Stimulated activated naive CD8-positive, alpha-beta T cell treated with anti-CD3 and anti-CD28 coated beads, Interleukin-15, Interleukin-2, amounts not matched to agents 100 ng/mL and 50 ng/mL, for 24 hours (primary cell): ENCODE measurements around the gene WRAP73.

ENCODE experiments used
- H3K27ac Mint-ChIP-seq: one replicate; pipeline ENCODE4 v1.8.0; 2021; ENCODE audit warnings: mild to moderate bottlenecking, mixed read lengths
- H3K27me3 Mint-ChIP-seq: one replicate; pipeline ENCODE4 v1.8.0; 2021; ENCODE audit warnings: mixed read lengths
- H3K36me3 Mint-ChIP-seq: one replicate; pipeline ENCODE4 v1.8.0; 2021; ENCODE audit warnings: low read depth, mixed read lengths
- H3K4me1 Mint-ChIP-seq: one replicate; pipeline ENCODE4 v1.8.0; 2021; ENCODE audit warnings: low read depth, mixed read lengths
- H3K4me3 Mint-ChIP-seq: one replicate; pipeline ENCODE4 v1.8.0; 2021; ENCODE audit warnings: mild to moderate bottlenecking, mixed read lengths
- H3K9me3 Mint-ChIP-seq: one replicate; pipeline ENCODE4 v1.8.0; 2021; ENCODE audit warnings: mixed read lengths

WRAP73 gene

GRCh38 chr1:3676581-3677470, 26.9 kb upstream of the WRAP73 start:
- no peak overlapping the region for H3K4me3 Mint-ChIP-seq
- no peaks in the 10 kb centered on the region for H3K9me3 Mint-ChIP-seq
- peaks cover 11% of the 10 kb centered on the region for H3K27me3 Mint-ChIP-seq
- H3K27ac Mint-ChIP-seq = no peak overlapping the region
- no peaks in the 10 kb centered on the region for H3K36me3 Mint-ChIP-seq
- H3K4me1 Mint-ChIP-seq = peaks cover 32% of the 10 kb centered on the region

GRCh38 chr1:3675436-3675835, 25.5 kb upstream of the WRAP73 start:
- no peaks in the 10 kb centered on the region for H3K9me3 Mint-ChIP-seq
- peaks cover 32% of the 10 kb centered on the region for H3K4me1 Mint-ChIP-seq
- no peak overlapping the region for H3K27ac Mint-ChIP-seq
- H3K27me3 Mint-ChIP-seq = peaks cover 11% of the 10 kb centered on the region
- no peak overlapping the region for H3K4me3 Mint-ChIP-seq
- no peaks in the 10 kb centered on the region for H3K36me3 Mint-ChIP-seq

GRCh38 chr1:3674100-3675094, 24.5 kb upstream of the WRAP73 start:
- peaks cover 25% of the 10 kb centered on the region for H3K4me1 Mint-ChIP-seq
- H3K9me3 Mint-ChIP-seq = no peaks in the 10 kb centered on the region
- peaks cover 4% of the 10 kb centered on the region for H3K27me3 Mint-ChIP-seq
- no peak overlapping the region for H3K4me3 Mint-ChIP-seq
- no peaks in the 10 kb centered on the region for H3K36me3 Mint-ChIP-seq
- no peak overlapping the region for H3K27ac Mint-ChIP-seq

GRCh38 chr1:3673381-3674099, 23.6 kb upstream of the WRAP73 start:
- H3K9me3 Mint-ChIP-seq = no peaks in the 10 kb centered on the region
- H3K4me1 Mint-ChIP-seq = peaks cover 22% of the 10 kb centered on the region
- H3K4me3 Mint-ChIP-seq = no peak overlapping the region
- peak overlapping the region; percentile 22 for H3K27ac Mint-ChIP-seq
- H3K36me3 Mint-ChIP-seq = no peaks in the 10 kb centered on the region
- H3K27me3 Mint-ChIP-seq = no peaks in the 10 kb centered on the region

GRCh38 chr1:3672971-3673361, 23.1 kb upstream of the WRAP73 start:
- Mint-ChIP-seq H3K4me1 (peaks cover 20% of the 10 kb centered on the region), H3K27me3 (no peaks in the 10 kb centered on the region), H3K9me3 (no peaks in the 10 kb centered on the region), H3K36me3 (no peaks in the 10 kb centered on the region), H3K4me3 (no peak overlapping the region), H3K27ac (no peak overlapping the region)

GRCh38 chr1:3672231-3672970, 22.5 kb upstream of the WRAP73 start:
- Mint-ChIP-seq H3K27me3 (no peaks in the 10 kb centered on the region), H3K4me3 (no peak overlapping the region), H3K36me3 (no peaks in the 10 kb centered on the region), H3K9me3 (no peaks in the 10 kb centered on the region), H3K4me1 (peaks cover 14% of the 10 kb centered on the region), H3K27ac (no peak overlapping the region)

- H3K4me3 Mint-ChIP-seq = no peak overlapping the region
- H3K4me1 Mint-ChIP-seq = peaks cover 10% of the 10 kb centered on the region
- H3K27ac Mint-ChIP-seq = no peak overlapping the region
- no peaks in the 10 kb centered on the region for H3K9me3 Mint-ChIP-seq
- no peaks in the 10 kb centered on the region for H3K27me3 Mint-ChIP-seq
- no peaks in the 10 kb centered on the region for H3K36me3 Mint-ChIP-seq
Observed at GRCh38 chr1:3671371-3672180, 21.7 kb upstream of the WRAP73 start.

GRCh38 chr1:3670823-3671265, 20.9 kb upstream of the WRAP73 start:
- no peaks in the 10 kb centered on the region for H3K36me3 Mint-ChIP-seq
- H3K4me1 Mint-ChIP-seq = peaks cover 10% of the 10 kb centered on the region
- H3K27ac Mint-ChIP-seq = no peak overlapping the region
- no peak overlapping the region for H3K4me3 Mint-ChIP-seq
- no peaks in the 10 kb centered on the region for H3K27me3 Mint-ChIP-seq
- no peaks in the 10 kb centered on the region for H3K9me3 Mint-ChIP-seq

- H3K9me3 Mint-ChIP-seq = no peaks in the 10 kb centered on the region
- H3K4me3 Mint-ChIP-seq = no peak overlapping the region
- no peaks in the 10 kb centered on the region for H3K36me3 Mint-ChIP-seq
- H3K27ac Mint-ChIP-seq = no peak overlapping the region
- H3K27me3 Mint-ChIP-seq = no peaks in the 10 kb centered on the region
- peaks cover 10% of the 10 kb centered on the region for H3K4me1 Mint-ChIP-seq
Observed at GRCh38 chr1:3669971-3670431, 20.1 kb upstream of the WRAP73 start.

- Mint-ChIP-seq H3K9me3 (no peaks in the 10 kb centered on the region), H3K4me1 (peaks cover 10% of the 10 kb centered on the region), H3K27me3 (no peaks in the 10 kb centered on the region), H3K4me3 (no peak overlapping the region), H3K36me3 (no peaks in the 10 kb centered on the region), H3K27ac (no peak overlapping the region)
Observed at GRCh38 chr1:3669421-3669821, 19.5 kb upstream of the WRAP73 start.

- Mint-ChIP-seq H3K4me1 (peaks cover 10% of the 10 kb centered on the region), H3K4me3 (no peak overlapping the region), H3K27ac (no peak overlapping the region), H3K36me3 (no peaks in the 10 kb centered on the region), H3K27me3 (no peaks in the 10 kb centered on the region), H3K9me3 (no peaks in the 10 kb centered on the region)
Observed at GRCh38 chr1:3668585-3669300, 18.8 kb upstream of the WRAP73 start.

- peaks cover 4% of the 10 kb centered on the region for H3K4me1 Mint-ChIP-seq
- H3K27ac Mint-ChIP-seq = no peak overlapping the region
- H3K27me3 Mint-ChIP-seq = no peaks in the 10 kb centered on the region
- H3K9me3 Mint-ChIP-seq = no peaks in the 10 kb centered on the region
- H3K4me3 Mint-ChIP-seq = no peak overlapping the region
- no peaks in the 10 kb centered on the region for H3K36me3 Mint-ChIP-seq
Observed at GRCh38 chr1:3668148-3668547, 18.2 kb upstream of the WRAP73 start.
